H9 (cell line): ENCODE data around the gene TMX1. TPM values are rescaled to one million over a fixed set of nuclear protein-coding genes. Genes with fewer than 3 reads are reported as not detected.

Source experiments
- DNase-seq: peaks from one replicate; pipeline ENCODE4 v3.0.0-alpha.2; 2017
- H2AFZ ChIP-seq: one replicate; pipeline ENCODE4 v1.6.1; 2013; ENCODE audit warnings: mild to moderate bottlenecking, low read length, control low read depth, moderate library complexity
- H2AK5ac ChIP-seq: 2 replicates; pipeline ENCODE4 v1.6.1; 2013; ENCODE audit warnings: low read length, control low read depth, mixed read lengths; ENCODE audit not compliant: insufficient read length
- H2BK120ac ChIP-seq: one replicate; pipeline ENCODE4 v1.6.1; 2013; ENCODE audit warnings: low read depth, mild to moderate bottlenecking, low read length, control low read depth, inconsistent platforms; ENCODE audit not compliant: poor library complexity, severe bottlenecking
- H2BK12ac ChIP-seq: 2 replicates; pipeline ENCODE4 v1.6.1; 2013; ENCODE audit warnings: low read length, control low read depth, mixed read lengths, low read depth; ENCODE audit not compliant: insufficient read length
- H2BK15ac ChIP-seq: 2 replicates; pipeline ENCODE4 v1.6.1; 2013; ENCODE audit warnings: low read depth, low read length, control low read depth
- H2BK20ac ChIP-seq: one replicate; pipeline ENCODE4 v1.6.1; 2013; ENCODE audit warnings: low read depth, mild to moderate bottlenecking, low read length, control low read depth, inconsistent platforms; ENCODE audit not compliant: poor library complexity, severe bottlenecking
- H2BK5ac ChIP-seq: 2 replicates; pipeline ENCODE4 v1.6.1; 2013; ENCODE audit warnings: low read length, control low read depth, mixed read lengths; ENCODE audit not compliant: insufficient read length
- H3K14ac ChIP-seq: 2 replicates; pipeline ENCODE4 v1.6.1; 2013; ENCODE audit warnings: low read length, control low read depth; ENCODE audit not compliant: insufficient read depth
- H3K18ac ChIP-seq: 2 replicates; pipeline ENCODE4 v1.6.1; 2013; ENCODE audit warnings: low read depth, mild to moderate bottlenecking, mixed read lengths, low read length, control low read depth; ENCODE audit not compliant: insufficient read length
- H3K23ac ChIP-seq: 2 replicates; pipeline ENCODE4 v1.6.1; 2013; ENCODE audit warnings: low read length, control low read depth, mixed read lengths, low read depth; ENCODE audit not compliant: insufficient read length
- H3K23me2 ChIP-seq: 2 replicates; pipeline ENCODE4 v1.6.1; 2013; ENCODE audit warnings: low read depth, mild to moderate bottlenecking, mixed read lengths, low read length, control low read depth; ENCODE audit not compliant: insufficient read length, poor library complexity, severe bottlenecking
- H3K27ac ChIP-seq: 2 replicates; pipeline ENCODE4 v1.5.1; 2013; ENCODE audit warnings: low read length, control low read depth, mixed read lengths, low read depth; ENCODE audit not compliant: insufficient read length
- H3K27me3 ChIP-seq: 2 replicates; pipeline ENCODE4 v1.6.1; 2013; ENCODE audit warnings: low read length, control low read depth, inconsistent platforms; ENCODE audit not compliant: insufficient read depth
- H3K4ac ChIP-seq: 2 replicates; pipeline ENCODE4 v1.6.1; 2013; ENCODE audit warnings: low read depth, mild to moderate bottlenecking, control low read depth, inconsistent platforms, low read length, moderate library complexity
- H3K4me1 ChIP-seq: 2 replicates; pipeline ENCODE4 v1.6.1; 2013; ENCODE audit warnings: low read length, control low read depth, inconsistent platforms; ENCODE audit not compliant: insufficient read depth
- H3K4me2 ChIP-seq: 2 replicates; pipeline ENCODE4 v1.6.1; 2013; ENCODE audit warnings: low read length, control low read depth, mixed read lengths; ENCODE audit not compliant: insufficient read length, insufficient read depth
- H3K56ac ChIP-seq: 2 replicates; pipeline ENCODE4 v1.6.1; 2013; ENCODE audit warnings: low read depth, mild to moderate bottlenecking, mixed read lengths, low read length, control low read depth; ENCODE audit not compliant: insufficient read length
- H3K79me1 ChIP-seq: 2 replicates; pipeline ENCODE4 v1.6.1; 2013; ENCODE audit warnings: low read depth, mild to moderate bottlenecking, moderate library complexity, low read length, control low read depth, inconsistent platforms; ENCODE audit not compliant: insufficient read depth, poor library complexity, severe bottlenecking
- H3K79me2 ChIP-seq: 2 replicates; pipeline ENCODE4 v1.6.1; 2013; ENCODE audit warnings: low read length, control low read depth, inconsistent platforms; ENCODE audit not compliant: insufficient read depth
- H3K9ac ChIP-seq: 2 replicates; pipeline ENCODE4 v1.6.1; 2013; ENCODE audit warnings: low read length, control low read depth, mixed read lengths; ENCODE audit not compliant: insufficient read length; ENCODE audit errors: extremely low read depth
- H3K9me3 ChIP-seq: one replicate; pipeline ENCODE4 v1.6.1; 2013; ENCODE audit warnings: low read depth, low read length, inconsistent platforms; ENCODE audit not compliant: control insufficient read depth
- H3T11ph ChIP-seq: one replicate; pipeline ENCODE4 v1.6.1; 2013; ENCODE audit warnings: mild to moderate bottlenecking, low read length, control low read depth, inconsistent platforms
- H4K20me1 ChIP-seq: one replicate; pipeline ENCODE4 v1.6.1; 2013; ENCODE audit not compliant: control insufficient read depth, insufficient read length, insufficient read depth
- H4K5ac ChIP-seq: 2 replicates; pipeline ENCODE4 v1.6.1; 2013; ENCODE audit warnings: low read depth, mild to moderate bottlenecking, mixed read lengths, low read length, control low read depth; ENCODE audit not compliant: insufficient read length
- H4K8ac ChIP-seq: replicated peaks from 2 replicates; pipeline ENCODE4 v1.6.1; 2013; ENCODE audit warnings: low read length, control low read depth, mixed read lengths, low read depth; ENCODE audit not compliant: insufficient read length
- H4K91ac ChIP-seq: 2 replicates; pipeline ENCODE4 v1.6.1; 2013; ENCODE audit warnings: low read depth, mild to moderate bottlenecking, moderate library complexity, mixed read lengths, low read length, control low read depth; ENCODE audit not compliant: insufficient read length
- H3K27ac Mint-ChIP-seq, 3 experiments: 2 replicates in 2 of 3; 3 replicates in 1 of 3; pipeline ENCODE4 v1.8.0; 2020 to 2021; ENCODE audit warnings: mixed read lengths in 3 of 3, mild to moderate bottlenecking in 1 of 3, moderate library complexity in 1 of 3
- H3K27me3 Mint-ChIP-seq: 2 replicates; pipeline ENCODE4 v1.8.0; 2021; ENCODE audit warnings: low read depth, mild to moderate bottlenecking, moderate library complexity, mixed read lengths
- H3K36me3 Mint-ChIP-seq, 3 experiments: 2 replicates in 2 of 3; 3 replicates in 1 of 3; pipeline ENCODE4 v1.8.0; 2020 to 2021; ENCODE audit warnings: low read depth in 3 of 3, mixed read lengths in 3 of 3; ENCODE audit not compliant: insufficient read depth in 1 of 3
- H3K4me1 Mint-ChIP-seq, 2 experiments: 2 replicates each; pipeline ENCODE4 v1.8.0; 2020; ENCODE audit warnings: mixed read lengths in 2 of 2
- H3K4me3 Mint-ChIP-seq, 2 experiments: 2 replicates in 1 of 2; 3 replicates in 1 of 2; pipeline ENCODE4 v1.8.0; 2020 to 2021; ENCODE audit warnings: mild to moderate bottlenecking in 2 of 2, mixed read lengths in 2 of 2, moderate library complexity in 1 of 2
- H3K9me3 Mint-ChIP-seq, 2 experiments: 2 replicates in 1 of 2; 3 replicates in 1 of 2; pipeline ENCODE4 v1.8.0; 2020; ENCODE audit warnings: mild to moderate bottlenecking in 2 of 2, mixed read lengths in 2 of 2, moderate library complexity in 1 of 2
- CTCF ChIP-seq: fragments of 200-600 bp; sonication (generic); conservative IDR thresholded peaks from 3 replicates; pipeline ENCODE4 v1.8.0; 2021; ENCODE audit warnings: antibody characterized with exemption, mild to moderate bottlenecking
- WGBS: extraction: QIAGEN DNeasy Blood & Tissue Kit; methylation state at CpG from one replicate; pipeline ENCODE4 v1.1.7; 2013; ENCODE audit warnings: missing lambda C conversion rate, low lambda C conversion rate, mixed read lengths; ENCODE audit not compliant: insufficient read length; ENCODE audit errors: extremely low coverage; 5-methylcytosine and 5-hydroxymethylcytosine counted together
- total RNA-seq: library from RNA; stranded (reverse); gene quantifications from 2 replicates; pipeline ENCODE4 v1.2.1, GENCODE V29; 2021

TMX1 gene
- total RNA-seq, 1 experiment from 2014 or later = 83.5 TPM

GRCh38 chr14:51304941-51305340 lies 64.9 kb downstream of the TMX1 start:
- Mint-ChIP-seq H3K4me1 (peaks cover 16 to 23% of the 10 kb centered on the region in 2 experiments), H3K27me3 (no peaks in the 10 kb centered on the region; the same call in 1 of the 2 replicates), H3K27ac (no peak overlapping the region), H3K4me3 (no peak overlapping the region), H3K36me3 (no peaks in the 10 kb centered on the region), H3K9me3 (no peaks in the 10 kb centered on the region)
- no peak overlapping the region for H4K8ac ChIP-seq
- H3K23me2 ChIP-seq = no peaks in the 10 kb centered on the region
- H3K4me2 ChIP-seq = no peak overlapping the region
- no peak overlapping the region for H2BK12ac ChIP-seq
- TF ChIP-seq CTCF = no peak
- H3K4ac ChIP-seq = no peak overlapping the region
- DNase-seq = no peak
- H3K27me3 ChIP-seq = no peaks in the 10 kb centered on the region
- no peak overlapping the region for H2AK5ac ChIP-seq
- H3K9ac ChIP-seq = no peak overlapping the region
- H2BK5ac ChIP-seq = no peak overlapping the region
- H2BK120ac ChIP-seq = no peak overlapping the region
- no peak overlapping the region for H2AFZ ChIP-seq
- no peak overlapping the region for H3K27ac ChIP-seq
- H3K4me1 ChIP-seq = peaks cover 2% of the 10 kb centered on the region; the same call in 1 of the 2 replicates
- H3K14ac ChIP-seq = no peak overlapping the region
- no peak overlapping the region for H2BK20ac ChIP-seq
- H3K23ac ChIP-seq = no peak overlapping the region
- H3K56ac ChIP-seq = no peak overlapping the region
- no peak overlapping the region for H3K18ac ChIP-seq
- no peak overlapping the region for H4K91ac ChIP-seq
- H3K79me1 ChIP-seq = no peaks in the 10 kb centered on the region
- WGBS = no CpG with 5 or more reads among the region's 4 CpGs
- no peaks in the 10 kb centered on the region for H4K20me1 ChIP-seq
- no peaks in the 10 kb centered on the region for H3K9me3 ChIP-seq
- H2BK15ac ChIP-seq = no peak overlapping the region
- H3K79me2 ChIP-seq = no peaks in the 10 kb centered on the region
- H3T11ph ChIP-seq = peak overlapping the region; percentile 60
- H4K5ac ChIP-seq = no peak overlapping the region
